Stimulated activated CD8-positive, alpha-beta memory T cell treated with anti-CD3 and anti-CD28 coated beads, Interleukin-12 subunit alpha, Interleukin-12 subunit beta, amount 100 ng/mL, for 1 hour (primary cell): ENCODE data around the gene UNC5B.

Experiments used
- DNase-seq: peaks from one replicate; pipeline ENCODE4 v3.0.0-alpha.2; 2020; ENCODE audit warnings: low read depth

Gene UNC5B

DNA sequence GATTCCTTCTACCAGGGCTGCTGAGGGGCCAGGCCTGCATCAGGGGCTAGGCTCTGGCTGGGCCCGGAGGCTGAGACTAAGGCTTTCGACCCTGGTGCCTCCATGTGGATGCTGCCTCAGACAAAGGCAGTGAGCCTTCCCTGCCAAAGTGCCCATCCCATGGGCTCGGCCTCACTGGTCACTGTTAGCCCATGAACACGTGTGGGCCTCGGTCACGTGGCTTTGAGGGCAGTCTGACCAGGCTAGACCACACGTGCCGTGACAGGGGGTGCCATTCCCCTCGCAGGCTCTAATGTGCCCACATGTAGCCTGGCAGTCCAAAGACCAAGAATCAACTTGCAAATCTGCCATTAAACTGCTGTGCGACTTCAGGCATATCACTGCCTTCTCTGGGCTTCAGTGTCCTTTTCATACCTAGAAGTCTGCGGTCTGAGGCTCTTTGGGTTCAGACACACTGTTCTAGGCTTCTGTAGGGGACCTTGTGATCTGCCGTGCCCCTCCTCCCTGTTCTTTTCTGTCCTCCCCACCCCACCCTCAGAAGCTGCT, 89.1 kb downstream of the UNC5B start:
- DNase-seq, result no peak

DNA sequence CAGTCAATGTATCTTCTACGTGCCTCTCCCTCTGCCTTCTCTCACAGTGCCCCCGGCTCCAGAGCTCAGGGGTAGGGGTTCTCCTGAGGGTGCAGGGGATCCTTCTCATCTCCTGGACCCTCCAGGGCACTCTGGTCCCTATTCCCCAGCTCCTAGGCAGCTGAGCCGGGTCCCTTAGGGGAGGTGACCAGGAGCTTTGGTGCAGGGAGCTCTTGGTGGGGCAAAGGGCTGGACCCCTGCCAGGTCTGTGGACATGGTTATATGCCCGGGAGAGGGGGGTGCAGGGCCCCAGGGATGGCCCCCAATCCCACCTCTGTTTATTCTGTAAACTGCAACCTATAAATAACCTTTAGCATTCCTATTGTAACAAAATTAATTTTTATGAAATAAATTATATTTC, 90.1 kb downstream of the UNC5B start:
- no peak for DNase-seq

DNA sequence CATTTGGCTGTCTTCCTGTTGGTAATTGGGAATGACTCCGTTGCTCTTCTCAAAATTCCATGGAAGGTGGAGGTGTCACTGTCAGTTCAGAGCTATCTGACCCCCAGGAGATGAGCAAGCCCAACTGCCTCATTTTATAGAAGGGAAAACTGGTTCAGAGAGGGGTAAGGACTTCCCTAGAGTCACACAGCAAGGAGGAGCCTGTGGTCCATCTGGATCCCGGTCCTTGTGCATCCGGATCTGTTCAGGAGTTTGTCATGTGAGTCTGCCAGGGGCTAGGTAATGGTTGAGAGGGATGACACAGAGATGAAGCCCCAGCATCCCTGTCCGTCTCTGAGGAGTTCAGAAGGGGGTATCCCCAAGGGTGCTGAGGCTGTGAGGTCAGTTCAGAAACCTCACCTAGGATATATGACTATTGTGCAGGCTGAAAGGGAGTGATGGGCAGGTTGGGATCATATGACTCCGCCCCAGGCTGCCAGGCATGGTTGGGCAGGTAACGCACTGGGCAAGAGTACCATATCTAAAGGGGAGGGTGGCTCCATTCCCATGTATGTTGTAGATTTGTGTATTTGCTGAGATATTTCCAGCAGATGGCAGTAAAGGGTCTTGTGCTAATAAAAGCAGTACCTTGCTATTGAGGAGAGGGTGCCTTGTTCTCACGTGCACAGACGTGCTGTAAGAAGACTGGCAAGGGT, 90.7 kb downstream of the UNC5B start:
- DNase-seq, result no peak

DNA sequence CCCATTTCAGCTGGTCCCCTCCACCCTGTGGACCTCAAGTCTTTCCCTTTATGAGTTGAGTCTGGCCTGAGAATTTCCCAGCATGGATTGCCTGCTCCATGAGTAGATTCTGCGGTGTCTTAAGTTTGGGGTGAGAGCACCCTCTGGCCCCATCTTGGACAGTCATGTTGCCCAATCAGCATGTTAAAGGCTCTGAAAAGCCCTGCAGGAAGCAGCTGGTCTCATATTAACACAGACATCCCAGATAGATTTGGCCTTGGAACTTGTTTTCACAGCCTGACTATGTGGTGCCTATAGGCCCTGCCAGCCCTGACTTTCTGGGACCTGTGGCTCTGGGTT, 91.2 kb downstream of the UNC5B start:
- no peak for DNase-seq

DNA sequence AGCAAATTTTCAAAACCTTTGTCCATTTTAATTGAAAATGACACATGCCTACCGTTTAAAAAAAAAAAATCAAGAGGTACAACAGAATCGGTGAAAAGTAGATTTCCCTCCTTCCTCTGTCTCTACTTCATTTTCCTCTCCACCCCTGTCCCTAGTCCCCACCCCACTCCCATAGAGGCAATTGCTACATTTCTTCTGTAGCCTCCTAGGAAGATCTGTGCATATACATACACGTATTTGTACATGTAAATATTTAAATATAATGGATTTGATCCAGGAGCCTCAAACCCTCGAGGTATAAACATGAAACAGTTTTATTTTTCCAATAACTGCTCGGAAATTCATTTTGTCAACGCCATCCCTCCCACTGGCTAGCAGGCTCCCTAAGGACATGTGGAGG, 92.5 kb downstream of the UNC5B start:
- no peak for DNase-seq

DNA sequence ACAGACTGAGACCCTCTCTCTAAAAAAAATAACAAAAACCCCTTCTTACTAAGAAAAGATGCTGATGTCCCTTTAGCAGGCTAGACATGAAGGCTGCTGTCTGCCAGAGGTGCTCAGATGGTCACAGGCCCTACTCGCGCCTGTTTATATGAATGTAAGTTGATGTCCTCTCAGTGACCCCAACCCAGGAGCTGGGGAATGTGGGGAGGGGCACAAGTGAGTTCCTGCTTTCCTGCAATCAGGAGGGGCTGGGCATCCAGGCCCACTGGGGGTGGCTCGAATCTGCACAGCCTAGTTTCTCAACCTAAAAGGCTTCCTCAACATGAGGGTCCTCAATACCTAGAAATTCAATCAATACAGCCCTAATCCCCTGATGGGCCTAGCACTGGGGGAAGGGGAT, 94.6 kb downstream of the UNC5B start:
- no peak for DNase-seq

DNA sequence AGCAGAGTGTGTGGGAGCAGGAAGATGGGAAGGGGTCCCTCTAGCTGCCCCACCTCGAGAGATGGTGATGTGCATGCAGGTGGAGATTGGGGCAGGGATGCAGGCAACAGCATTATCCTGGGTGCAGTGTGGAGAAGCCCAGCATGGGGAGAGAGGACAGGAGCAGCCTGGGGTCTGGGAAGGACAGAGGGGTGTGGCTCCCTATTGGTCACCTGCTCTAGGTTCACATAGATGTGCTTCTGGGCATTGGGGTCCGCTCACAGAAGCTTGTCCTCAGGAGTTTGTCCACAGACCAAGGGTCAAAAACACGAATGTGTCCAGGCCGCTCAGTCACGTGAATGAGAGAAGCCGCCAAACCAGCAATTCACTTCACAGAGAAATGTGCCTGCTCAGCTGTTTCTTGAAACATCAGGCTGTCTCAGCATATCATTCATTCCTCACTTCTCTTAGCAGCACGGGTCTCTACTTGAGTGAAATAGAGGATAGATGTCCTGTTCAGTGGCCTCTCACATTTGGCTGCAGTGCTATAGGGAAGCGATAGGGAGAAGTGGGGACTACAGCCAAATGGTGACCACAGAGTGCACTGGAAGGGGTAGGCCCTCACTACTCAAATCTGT, 95.2 kb downstream of the UNC5B start:
- no peak for DNase-seq

DNA sequence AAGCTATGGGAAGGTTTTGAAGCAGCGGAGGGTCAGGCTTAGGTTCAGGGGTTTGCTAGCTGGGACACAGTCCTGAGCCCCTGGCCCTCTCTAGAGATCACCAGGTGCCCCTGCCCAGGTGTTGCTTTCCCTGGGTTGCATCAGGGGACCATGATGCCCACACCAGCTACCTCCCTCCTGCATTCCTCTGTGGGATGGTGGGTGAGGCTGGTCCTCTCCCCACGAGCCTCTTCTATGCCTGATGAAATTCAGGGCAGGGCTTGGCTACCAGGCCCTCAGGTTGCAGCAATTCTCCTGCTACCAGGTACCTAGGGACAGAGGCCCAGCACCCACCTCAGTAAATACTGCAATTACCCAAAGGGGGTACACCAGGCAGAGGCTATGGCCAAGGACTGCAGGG, 95.9 kb downstream of the UNC5B start:
- DNase-seq, result no peak

DNA sequence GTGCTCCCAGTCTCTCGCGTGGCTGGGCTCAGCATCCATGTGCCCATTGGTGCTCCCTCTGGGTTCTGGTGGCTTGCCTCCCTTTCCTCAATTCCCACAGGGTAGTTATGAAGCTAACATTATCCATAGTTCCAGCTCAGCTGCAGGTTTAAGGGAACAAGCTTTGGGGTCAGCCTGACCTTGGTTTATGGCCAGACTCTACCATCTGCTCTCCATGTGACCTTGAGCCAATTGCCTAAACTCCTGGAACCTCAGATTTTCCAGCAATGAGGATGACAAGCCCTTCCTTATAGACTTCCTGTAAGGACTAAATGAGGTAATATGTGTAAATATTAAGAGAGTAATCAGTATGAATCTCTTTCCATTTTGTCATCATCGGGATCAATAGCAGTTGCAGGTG, 96.6 kb downstream of the UNC5B start:
- DNase-seq, result no peak

DNA sequence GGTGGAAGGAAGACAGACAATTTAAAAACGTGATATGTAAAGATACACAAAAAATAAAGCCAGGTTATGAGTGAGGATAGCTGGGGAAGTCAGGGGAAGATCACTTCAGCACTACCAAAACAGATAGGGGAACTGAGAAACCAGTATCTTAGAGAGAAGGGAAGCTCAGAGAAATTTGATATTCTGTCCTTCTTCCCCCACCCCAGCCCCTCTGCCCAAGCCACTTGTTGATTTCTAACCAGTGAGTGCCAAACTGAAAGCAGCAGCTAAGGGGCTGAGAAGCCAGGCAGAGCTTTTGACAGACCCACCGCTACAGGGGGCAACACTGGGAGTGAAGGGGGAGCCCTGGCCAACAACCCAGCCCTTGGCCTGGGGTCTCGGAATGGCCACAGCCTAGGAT, 97.5 kb downstream of the UNC5B start:
- DNase-seq, result no peak

DNA sequence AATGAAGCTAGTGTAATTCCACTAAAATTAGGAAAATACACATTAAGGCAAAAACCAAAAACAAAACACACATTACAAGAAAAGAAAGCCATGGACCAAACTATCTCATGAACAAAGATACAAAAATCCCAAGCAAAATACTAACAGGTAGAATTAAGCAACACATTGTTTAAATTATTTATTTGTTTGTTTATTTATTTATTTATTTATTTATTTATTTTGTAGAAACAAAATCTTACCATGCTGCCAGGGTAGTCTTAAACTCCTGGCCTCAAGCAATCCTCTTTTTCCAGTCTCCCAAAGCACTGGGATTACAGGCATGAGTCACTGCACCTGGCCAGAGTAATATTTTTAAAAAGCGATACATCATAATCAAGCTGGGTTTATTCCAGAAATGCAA, 99.8 kb downstream of the UNC5B start:
- no peak for DNase-seq

DNA sequence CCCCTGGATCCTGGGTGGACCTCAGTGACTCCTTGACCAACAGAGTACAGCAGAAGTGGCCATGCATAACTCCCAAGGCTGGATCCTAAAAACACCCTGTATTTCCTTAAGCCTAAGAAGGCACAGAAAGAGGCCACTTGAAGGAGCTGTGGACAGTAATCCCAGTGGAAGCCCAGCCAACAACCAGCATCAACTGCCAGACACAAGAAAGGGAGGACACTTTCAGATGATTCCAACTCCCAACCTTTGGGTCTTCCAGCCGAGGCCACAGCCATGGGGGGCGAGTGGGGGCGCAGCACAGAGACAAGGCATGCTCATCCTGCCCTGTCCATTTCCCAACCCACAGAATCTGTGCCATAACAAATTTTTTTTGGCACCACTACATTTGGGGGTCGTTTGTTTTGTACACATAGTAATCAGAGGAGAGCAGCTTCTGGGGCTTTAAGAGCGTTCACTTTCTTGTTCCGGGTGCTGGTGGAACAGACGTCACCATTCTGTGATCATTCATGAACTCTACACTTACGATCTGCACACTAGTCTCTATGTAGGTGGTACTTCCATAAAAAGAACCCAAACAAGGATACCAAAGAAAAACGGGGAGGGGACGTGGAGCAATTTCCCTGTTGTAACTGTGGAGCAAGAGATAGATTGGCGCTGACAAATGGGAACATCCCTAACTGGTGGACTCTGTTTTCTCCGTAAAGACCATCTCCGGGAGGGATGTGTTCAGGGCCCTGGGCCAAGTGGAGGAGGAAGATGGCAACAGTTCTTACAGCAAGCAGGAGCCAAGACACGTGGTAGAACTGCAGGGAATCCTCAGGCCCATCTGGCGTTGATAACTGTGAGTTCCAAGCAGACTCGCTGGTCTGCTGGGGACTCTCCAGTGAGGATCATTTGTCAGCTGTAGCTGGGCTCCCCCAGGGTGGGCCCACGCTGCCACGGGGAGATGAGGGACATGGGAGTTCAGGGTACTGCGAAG, 100.7 kb downstream of the UNC5B start:
- no peak for DNase-seq

DNA sequence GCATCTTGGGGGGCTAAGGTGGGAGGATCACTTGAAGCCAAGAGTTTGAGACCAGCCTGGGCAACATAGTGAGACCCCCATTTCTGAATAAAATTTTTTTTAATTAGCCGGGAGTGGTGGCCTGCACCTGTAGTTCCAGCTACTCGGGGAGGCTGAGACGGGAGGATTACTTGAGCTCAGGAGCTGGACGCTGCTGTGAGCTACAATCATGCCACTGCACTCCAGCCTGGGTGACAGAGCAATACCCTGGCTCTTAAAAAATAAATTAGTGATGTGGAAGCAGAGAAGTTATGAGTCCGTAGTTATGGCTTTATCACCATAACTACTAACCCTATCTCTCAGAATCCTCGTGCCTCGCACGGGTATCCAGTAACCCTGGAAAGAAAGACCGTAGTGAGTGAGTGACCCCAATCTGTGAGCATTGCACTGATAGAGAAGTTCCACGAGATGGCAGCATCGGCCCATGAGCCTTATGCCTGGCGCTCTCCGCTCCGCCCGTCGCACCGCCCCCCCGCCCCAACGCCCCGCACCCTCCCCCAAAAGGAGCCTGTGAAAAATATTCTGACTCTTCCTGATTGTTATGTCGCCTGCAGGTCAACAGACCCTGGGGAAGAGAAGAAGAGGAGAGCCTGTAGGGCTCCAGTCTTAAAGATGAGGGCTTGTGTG, 101.8 kb downstream of the UNC5B start:
- DNase-seq, result peak; percentile 46

DNA sequence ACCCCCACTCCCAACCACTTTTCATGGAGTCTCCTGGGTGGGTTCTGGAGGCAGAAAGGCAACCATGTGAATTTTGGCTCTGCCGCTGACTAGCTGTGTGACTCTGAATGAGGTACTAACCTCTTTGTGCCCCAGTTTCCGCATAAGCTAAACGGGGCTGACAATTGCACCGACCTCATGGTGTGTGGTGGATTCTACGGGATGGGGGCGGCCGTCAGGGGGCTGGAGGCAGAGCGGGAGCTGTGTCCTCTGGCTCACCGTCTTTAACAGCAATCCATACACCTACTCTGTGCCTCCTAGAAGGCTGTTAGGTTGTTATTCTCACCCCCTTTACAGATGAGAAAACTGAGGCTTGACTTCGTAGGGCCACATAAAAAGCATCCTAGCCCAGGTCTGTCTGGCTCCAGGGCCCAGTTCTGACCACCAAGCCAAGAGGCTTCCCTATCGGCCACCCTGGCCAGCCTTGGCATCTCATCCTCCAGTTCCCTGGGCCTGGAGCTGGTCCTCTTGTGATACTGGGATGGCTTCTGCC, 102.4 kb downstream of the UNC5B start:
- DNase-seq, result no peak

DNA sequence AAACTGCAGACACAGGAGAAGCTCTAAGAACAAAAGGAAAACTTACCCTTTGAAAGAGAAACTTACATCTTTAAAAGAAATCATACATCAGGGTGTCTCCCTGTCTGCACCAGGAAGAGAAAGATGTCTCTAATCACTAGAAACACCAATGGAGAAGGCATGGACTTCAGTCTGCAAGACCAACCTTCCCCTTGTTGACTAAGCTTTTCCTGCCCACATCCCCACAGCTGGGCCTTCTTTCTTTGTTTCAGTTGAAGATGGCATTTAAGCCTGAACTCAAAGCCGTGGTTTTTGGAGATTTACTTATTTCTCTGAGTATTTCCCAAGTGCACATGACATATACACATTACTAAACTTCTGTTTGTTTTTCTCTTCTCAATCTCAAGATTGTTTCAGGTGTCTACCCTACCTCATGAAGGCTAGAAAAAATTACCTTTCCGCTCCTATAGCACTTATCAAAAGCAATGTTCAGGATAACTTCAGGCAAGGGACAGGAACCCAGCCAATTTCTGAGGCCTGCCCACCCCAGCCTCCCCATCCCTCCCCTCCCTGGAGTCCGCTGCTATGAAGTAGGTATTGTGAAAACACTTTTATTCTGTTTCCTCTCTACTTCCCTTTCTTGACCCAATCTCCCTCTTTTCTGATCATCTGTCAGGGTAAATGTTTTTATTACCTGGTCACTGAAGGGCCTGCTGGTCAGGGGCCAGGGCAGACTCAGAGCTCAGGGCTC, 103.9 kb downstream of the UNC5B start:
- no peak for DNase-seq

DNA sequence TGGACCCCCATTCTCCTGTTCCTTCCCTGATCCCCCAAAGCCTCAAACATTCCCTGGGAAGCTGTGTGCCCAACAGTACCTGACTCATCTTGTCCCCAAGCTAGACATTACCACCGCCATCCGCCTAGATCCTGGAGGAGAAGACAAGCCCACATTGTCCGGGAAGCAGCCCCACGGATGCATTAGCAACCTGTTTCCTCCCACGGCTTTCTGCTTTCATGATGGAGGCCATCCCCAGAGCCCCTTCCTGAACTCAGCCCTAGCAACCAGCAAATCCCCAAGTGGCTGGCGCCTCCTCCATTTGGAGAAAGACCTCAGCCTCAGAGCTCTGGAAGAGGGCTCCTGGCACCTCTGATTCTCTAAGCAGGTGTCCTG, 104.4 kb downstream of the UNC5B start:
- DNase-seq, result no peak

DNA sequence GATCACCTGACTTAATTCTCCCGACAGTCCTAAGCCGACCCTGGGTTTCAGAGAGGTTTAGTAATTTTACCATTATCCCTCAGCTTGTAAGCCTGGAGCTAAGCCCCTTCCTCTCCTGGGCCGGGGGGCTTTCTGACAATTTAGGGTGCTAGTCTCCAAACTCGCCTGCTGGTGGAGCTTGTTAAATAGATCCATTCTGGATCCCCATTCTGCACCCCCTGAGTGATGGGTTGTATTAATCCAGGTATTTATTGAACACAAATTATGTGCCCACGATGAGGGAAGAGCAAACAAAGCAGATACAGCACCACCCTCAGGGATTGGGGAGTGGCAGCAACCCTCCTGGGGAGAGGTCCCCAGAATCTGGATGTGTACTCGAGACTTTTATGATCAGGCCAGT, 105.4 kb downstream of the UNC5B start:
- no peak for DNase-seq

DNA sequence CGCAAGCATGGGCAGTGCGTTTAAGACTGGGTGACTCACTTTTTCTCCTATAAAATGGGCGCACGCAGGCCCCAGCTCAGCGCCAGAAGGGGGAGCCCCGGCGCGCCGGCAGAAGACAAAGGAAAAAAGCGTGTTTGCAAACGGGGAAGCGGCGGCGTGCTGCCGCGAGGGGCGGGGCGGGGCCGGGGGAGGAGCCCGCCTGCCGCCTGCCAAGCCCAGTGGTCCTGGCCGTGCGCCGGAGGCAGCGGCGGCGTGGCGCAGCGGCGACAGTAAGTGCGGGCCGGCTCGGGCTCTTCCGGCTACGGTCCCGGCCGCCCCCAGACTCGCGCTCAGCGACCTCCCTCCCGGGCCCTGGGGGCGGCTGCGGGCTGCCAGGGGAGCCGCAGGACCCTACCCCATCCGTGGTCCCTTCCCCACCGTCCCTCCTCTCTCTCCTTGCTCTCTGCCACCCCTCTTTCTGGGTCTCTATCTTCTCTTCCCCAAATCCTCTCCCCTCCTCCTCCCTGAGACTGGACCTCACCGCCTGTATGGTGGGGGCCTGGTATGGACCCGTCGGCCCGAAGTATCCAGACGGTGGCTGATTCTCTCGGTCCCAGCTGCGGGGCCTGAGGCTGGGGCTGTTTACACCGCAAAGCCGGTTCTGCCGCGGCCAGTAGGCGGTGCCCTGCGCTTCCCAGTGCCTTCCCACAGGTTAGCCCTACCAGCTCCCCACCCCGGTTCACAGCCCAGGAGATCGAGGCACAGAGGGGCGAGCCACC, 106.9 kb downstream of the UNC5B start, which contains the start of gene SLC29A3:
SLC29A3 (plus strand) TSS at position 218 of the 758 bp plus-strand sequence; CDS start at position 269, 51 bp downstream.
- DNase-seq, result peak; percentile 66

DNA sequence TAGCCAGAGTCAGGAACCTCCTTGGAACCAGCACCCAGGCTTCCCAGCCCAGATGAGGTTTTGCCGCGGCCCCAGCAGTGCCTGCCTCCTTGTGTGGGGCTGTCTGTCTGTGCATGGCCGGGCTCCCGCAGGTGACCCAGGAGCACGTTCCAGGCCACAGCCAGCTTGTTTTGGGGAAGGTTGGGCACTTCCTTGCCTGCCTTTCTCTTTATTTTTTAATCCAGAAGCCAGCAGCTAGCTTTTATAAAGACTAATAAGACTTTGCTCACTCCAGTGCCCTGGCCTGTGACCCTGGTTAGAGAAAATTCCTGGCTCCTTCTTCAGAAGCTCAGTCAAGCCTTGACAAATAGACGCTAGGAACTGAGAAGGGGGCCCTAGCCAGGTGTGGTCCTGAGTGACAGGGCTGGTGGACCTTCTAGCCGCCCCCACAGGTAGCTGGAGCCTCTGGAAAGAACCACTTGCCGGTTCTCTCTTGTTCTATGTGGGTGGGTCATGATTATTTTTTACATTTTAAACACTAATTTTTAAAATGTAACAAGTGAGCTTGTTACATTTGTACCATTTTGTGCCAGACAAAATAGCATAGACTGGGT, 107.5 kb downstream of the UNC5B start:
- no peak for DNase-seq

DNA sequence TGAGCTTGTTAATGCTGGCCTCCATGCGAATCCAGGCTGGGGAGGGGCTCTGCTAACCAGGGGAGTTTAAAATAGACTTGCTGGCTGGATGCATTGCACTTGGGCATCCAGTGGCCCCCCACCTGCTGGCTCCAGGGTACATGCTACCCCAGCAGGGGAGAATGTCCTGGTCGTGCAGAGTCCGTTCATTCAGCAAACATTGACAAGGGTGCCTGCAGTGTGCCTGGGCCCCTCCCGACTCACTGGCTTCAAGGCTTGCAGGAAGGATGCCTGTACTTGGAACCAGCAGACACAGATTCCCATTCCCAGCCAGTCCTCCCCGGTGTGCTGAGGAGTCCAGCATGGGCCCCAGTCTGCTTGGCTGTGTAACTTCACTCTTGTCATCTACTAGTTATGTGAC, 108.2 kb downstream of the UNC5B start:
- no peak for DNase-seq
